Central memory CD8-positive, alpha-beta T cell (primary cell): Measurements from ENCODE around the gene ARID3A.

Source experiments
- ATAC-seq: fragments of 150-1000 bp; cut with Tn5 transposase; replicated peaks from 2 replicates; pipeline ENCODE4 v1.10.0; 2022; ENCODE audit warnings: mild to moderate bottlenecking, moderate FRiP score, moderate number of reproducible peaks; ENCODE audit not compliant: poor library complexity, severe bottlenecking; ENCODE audit errors: extremely low read depth
- DNase-seq, 2 donors: peaks; one replicate each; pipeline ENCODE4 v3.0.0; 2021; ENCODE audit warnings: low spot score in 2 of 2
- H3K27ac Mint-ChIP-seq: one replicate; pipeline ENCODE4 v1.8.0; 2022; ENCODE audit warnings: low read depth, mild to moderate bottlenecking, moderate library complexity, mixed read lengths
- H3K27me3 Mint-ChIP-seq: one replicate; pipeline ENCODE4 v1.8.0; 2022; ENCODE audit warnings: mixed read lengths
- H3K36me3 Mint-ChIP-seq: one replicate; pipeline ENCODE4 v1.8.0; 2022; ENCODE audit warnings: mild to moderate bottlenecking, moderate library complexity, mixed read lengths; ENCODE audit not compliant: insufficient read depth
- H3K4me1 Mint-ChIP-seq: one replicate; pipeline ENCODE4 v1.8.0; 2022; ENCODE audit warnings: mixed read lengths
- H3K4me3 Mint-ChIP-seq: one replicate; pipeline ENCODE4 v1.8.0; 2022; ENCODE audit warnings: mild to moderate bottlenecking, moderate library complexity, mixed read lengths
- H3K9me3 Mint-ChIP-seq: one replicate; pipeline ENCODE4 v1.8.0; 2022; ENCODE audit warnings: mixed read lengths

Gene ARID3A

GRCh38 chr19:932648-933552, 7.1 kb downstream of the ARID3A start:
- Mint-ChIP-seq H3K9me3 (no peaks in the 10 kb centered on the region), H3K4me1 (peaks cover 14% of the 10 kb centered on the region), H3K27me3 (no peaks in the 10 kb centered on the region), H3K36me3 (peaks cover 4% of the 10 kb centered on the region), H3K4me3 (peak overlapping the region; percentile 63), H3K27ac (peak overlapping the region; percentile 68)
- DNase-seq: no peak
- ATAC-seq: no peak

GRCh38 chr19:933553-933882, 7.7 kb downstream of the ARID3A start:
- Mint-ChIP-seq H3K36me3 (peaks cover 4% of the 10 kb centered on the region), H3K9me3 (no peaks in the 10 kb centered on the region), H3K27ac (no peak overlapping the region), H3K4me3 (peak overlapping the region; percentile 63), H3K27me3 (no peaks in the 10 kb centered on the region), H3K4me1 (peaks cover 14% of the 10 kb centered on the region)
- ATAC-seq: no peak
- no peak for DNase-seq

- ATAC-seq (no peak), DNase-seq (no peak)
- peaks cover 14% of the 10 kb centered on the region for H3K4me1 Mint-ChIP-seq
- H3K4me3 Mint-ChIP-seq: no peak overlapping the region
- H3K27me3 Mint-ChIP-seq: no peaks in the 10 kb centered on the region
- no peak overlapping the region for H3K27ac Mint-ChIP-seq
- no peaks in the 10 kb centered on the region for H3K9me3 Mint-ChIP-seq
- H3K36me3 Mint-ChIP-seq: peaks cover 4% of the 10 kb centered on the region
Observed at GRCh38 chr19:934197-934840, 8.5 kb downstream of the ARID3A start.

GRCh38 chr19:934865-935479, 9.1 kb downstream of the ARID3A start:
- Mint-ChIP-seq H3K27me3 (no peaks in the 10 kb centered on the region), H3K9me3 (no peaks in the 10 kb centered on the region), H3K36me3 (peaks cover 5% of the 10 kb centered on the region), H3K4me3 (no peak overlapping the region), H3K4me1 (peaks cover 20% of the 10 kb centered on the region), H3K27ac (no peak overlapping the region)
- DNase-seq (no peak), ATAC-seq (no peak)

GRCh38 chr19:936175-936546, 10.3 kb downstream of the ARID3A start:
- Mint-ChIP-seq H3K27ac (no peak overlapping the region), H3K4me3 (no peak overlapping the region), H3K4me1 (peaks cover 28% of the 10 kb centered on the region), H3K9me3 (no peaks in the 10 kb centered on the region), H3K36me3 (peaks cover 4% of the 10 kb centered on the region), H3K27me3 (no peaks in the 10 kb centered on the region)
- ATAC-seq (no peak), DNase-seq (no peak)

- Mint-ChIP-seq H3K4me3 (no peak overlapping the region), H3K9me3 (no peaks in the 10 kb centered on the region), H3K4me1 (peaks cover 31% of the 10 kb centered on the region), H3K27me3 (no peaks in the 10 kb centered on the region), H3K27ac (peak overlapping the region; percentile 29), H3K36me3 (peaks cover 4% of the 10 kb centered on the region)
- ATAC-seq (peak; percentile 35), DNase-seq (peak in 1 of 2 donors; percentile 39)
Observed at GRCh38 chr19:937259-937694, 11.4 kb downstream of the ARID3A start.

GRCh38 chr19:938233-938923, 12.5 kb downstream of the ARID3A start:
- Mint-ChIP-seq H3K4me3 (no peak overlapping the region), H3K9me3 (no peaks in the 10 kb centered on the region), H3K4me1 (peaks cover 24% of the 10 kb centered on the region), H3K36me3 (peaks cover 8% of the 10 kb centered on the region), H3K27me3 (no peaks in the 10 kb centered on the region), H3K27ac (no peak overlapping the region)
- DNase-seq: no peak
- no peak for ATAC-seq

GRCh38 chr19:939439-939838, 13.6 kb downstream of the ARID3A start:
- Mint-ChIP-seq H3K27ac (no peak overlapping the region), H3K9me3 (no peaks in the 10 kb centered on the region), H3K4me3 (peak overlapping the region; percentile 76), H3K27me3 (no peaks in the 10 kb centered on the region), H3K36me3 (peaks cover 12% of the 10 kb centered on the region), H3K4me1 (peaks cover 24% of the 10 kb centered on the region)
- DNase-seq: no peak
- no peak for ATAC-seq

GRCh38 chr19:939922-940321, 14.1 kb downstream of the ARID3A start:
- Mint-ChIP-seq H3K27ac (peak overlapping the region; percentile 92), H3K4me3 (peak overlapping the region; percentile 76), H3K9me3 (no peaks in the 10 kb centered on the region), H3K4me1 (peaks cover 24% of the 10 kb centered on the region), H3K27me3 (no peaks in the 10 kb centered on the region), H3K36me3 (peaks cover 12% of the 10 kb centered on the region)
- no peak for DNase-seq
- no peak for ATAC-seq

- H3K9me3 Mint-ChIP-seq: no peaks in the 10 kb centered on the region
- ATAC-seq (peak; percentile 76), DNase-seq (peak; percentile 60 to 75)
- peaks cover 24% of the 10 kb centered on the region for H3K4me1 Mint-ChIP-seq
- peaks cover 12% of the 10 kb centered on the region for H3K36me3 Mint-ChIP-seq
- no peaks in the 10 kb centered on the region for H3K27me3 Mint-ChIP-seq
- peak overlapping the region; percentile 92 for H3K27ac Mint-ChIP-seq
- peak overlapping the region; percentile 76 for H3K4me3 Mint-ChIP-seq
Observed at GRCh38 chr19:940591-941291, 14.9 kb downstream of the ARID3A start.

GRCh38 chr19:941292-942132, 15.7 kb downstream of the ARID3A start:
- ATAC-seq (no peak), DNase-seq (no peak)
- H3K4me1 Mint-ChIP-seq: peaks cover 24% of the 10 kb centered on the region
- H3K9me3 Mint-ChIP-seq: no peaks in the 10 kb centered on the region
- H3K36me3 Mint-ChIP-seq: peaks cover 12% of the 10 kb centered on the region
- peak overlapping the region; percentile 75 for H3K4me3 Mint-ChIP-seq
- no peaks in the 10 kb centered on the region for H3K27me3 Mint-ChIP-seq
- no peak overlapping the region for H3K27ac Mint-ChIP-seq
